Right kidney (tissue), 1 donor: Measurements from ENCODE around the gene TTLL9.
A peak's percentile ranks its signal among the peaks of the same experiment; 100 is the strongest.

ENCODE experiments used
- DNase-seq: peaks from one replicate; pipeline ENCODE4 v3.0.0-alpha.2; 2016

The TTLL9 gene

DNA sequence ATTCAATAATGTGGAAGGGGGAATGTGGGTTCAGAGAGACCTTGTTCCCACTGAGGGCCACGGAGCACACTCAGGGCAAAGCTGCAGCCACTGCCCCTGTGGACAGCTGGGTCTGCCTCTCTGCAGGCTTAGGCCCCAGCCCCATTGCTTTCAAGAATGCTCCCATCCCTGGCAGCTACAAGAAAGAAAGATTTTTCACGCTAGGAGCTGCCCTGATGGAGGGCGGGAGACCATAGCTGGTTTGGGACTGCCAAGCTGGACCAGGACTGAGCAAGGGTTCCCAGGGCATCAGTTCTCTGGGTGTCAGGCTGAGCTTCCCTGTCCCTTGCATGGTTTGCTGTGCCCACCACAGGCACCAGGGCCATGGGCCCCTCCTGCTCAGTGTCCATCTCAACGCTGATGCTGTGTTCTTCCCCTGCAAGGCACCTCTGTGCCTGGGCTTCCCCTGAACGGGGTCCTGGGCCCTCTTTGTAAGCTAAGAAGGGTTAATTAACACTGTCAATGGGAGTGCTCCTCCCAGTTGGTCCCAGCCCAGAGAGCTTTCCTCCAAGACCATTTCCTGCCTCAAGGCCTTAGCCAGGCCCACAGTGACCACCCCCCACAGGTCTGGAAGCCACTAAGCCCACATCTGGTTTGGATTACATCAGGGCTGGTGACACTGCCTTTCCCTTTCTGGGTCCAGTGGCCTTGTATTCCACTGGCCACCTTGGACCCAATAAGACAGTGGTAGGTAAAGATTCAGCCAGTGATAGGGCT, 33.4 kb upstream of the TTLL9 start:
- DNase-seq: no peak

DNA sequence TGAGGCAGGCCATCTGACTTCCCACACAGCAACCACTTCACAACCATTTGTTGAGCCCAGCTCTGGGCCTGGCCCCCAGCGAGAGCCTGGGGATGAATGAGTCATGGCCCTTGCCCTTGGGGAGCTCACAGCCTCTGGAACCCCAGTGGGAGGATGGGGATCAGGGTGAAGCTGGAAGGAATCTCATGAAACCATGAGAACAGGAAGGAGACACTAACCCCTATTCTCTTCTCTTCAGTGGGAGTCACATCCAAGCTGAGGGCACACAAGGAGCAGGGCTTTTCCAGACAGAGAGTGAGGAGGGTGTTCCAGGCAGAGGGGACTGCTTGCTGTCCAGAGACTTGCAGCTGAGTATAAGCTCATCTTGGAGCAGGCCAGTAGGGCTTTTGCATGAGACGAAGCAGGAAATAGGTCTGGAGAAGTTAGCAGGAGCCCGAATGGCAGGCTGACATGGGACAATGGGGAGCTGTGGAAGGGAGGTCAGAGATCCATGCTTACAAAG, 32.5 kb upstream of the TTLL9 start:
- no peak for DNase-seq

DNA sequence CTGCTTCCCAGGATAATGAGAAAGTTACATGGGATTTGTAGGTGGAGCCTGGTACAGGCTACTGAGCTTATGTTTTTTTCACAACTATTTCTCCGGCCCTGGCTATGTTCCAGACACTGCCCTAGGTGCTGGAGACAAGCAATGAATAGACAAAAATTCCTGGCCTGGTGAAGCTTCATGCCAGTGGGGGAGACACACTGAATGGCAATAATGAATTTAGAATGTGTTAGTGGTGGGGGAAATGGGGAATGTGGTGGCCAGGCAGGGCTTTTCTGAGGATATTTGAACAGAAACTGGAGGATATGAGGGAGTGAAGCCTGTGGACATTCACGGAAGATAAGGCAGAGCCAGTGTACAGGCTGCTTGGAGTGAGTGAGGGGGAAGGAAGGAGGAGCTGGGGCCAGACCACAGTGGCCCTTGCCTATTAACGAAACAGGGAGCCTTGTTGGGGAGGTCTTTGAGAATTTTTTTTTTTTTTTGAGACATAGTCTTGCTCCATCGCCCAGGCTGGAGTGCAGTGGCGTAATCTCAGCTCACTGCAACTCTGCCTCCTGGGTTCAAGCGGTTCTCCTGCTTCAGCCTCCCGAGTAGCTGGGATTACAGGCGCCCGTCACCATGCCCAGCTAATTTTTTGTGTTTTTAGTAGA, 31.7 kb upstream of the TTLL9 start:
- DNase-seq: no peak

DNA sequence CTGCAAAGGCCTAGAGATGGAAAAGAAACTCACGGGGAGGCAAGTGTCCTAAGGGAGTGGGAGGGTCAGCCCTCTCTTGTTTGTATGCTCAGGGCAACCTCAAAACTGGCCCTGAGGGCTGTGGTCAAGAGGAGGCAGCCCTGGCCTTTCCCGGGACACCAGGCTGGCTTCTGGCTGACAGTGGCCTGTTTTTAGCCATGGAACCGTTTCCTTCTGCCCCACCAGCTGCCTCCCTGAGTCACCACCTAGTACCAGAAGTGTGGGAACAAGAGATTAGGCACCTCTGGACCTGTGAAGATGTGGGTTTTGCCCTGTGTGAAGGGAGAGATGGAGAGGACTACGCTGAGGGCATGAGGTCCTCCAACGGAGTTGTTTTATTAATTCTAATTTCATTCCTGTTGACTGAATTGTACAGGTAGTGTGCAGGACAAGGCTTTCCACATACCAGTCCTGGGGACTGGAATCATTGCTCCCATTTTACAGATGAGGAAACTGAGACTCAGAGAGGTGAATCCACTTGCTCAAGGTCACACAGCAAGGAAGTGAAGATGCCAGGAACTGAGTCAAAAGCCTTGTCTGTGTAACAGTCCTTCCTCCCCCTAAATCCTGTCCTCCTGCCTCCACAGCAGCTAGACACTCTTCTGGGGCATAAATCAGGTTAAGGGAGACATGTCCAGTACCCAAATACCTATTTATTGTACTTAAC, 30.5 kb upstream of the TTLL9 start:
- no peak for DNase-seq

DNA sequence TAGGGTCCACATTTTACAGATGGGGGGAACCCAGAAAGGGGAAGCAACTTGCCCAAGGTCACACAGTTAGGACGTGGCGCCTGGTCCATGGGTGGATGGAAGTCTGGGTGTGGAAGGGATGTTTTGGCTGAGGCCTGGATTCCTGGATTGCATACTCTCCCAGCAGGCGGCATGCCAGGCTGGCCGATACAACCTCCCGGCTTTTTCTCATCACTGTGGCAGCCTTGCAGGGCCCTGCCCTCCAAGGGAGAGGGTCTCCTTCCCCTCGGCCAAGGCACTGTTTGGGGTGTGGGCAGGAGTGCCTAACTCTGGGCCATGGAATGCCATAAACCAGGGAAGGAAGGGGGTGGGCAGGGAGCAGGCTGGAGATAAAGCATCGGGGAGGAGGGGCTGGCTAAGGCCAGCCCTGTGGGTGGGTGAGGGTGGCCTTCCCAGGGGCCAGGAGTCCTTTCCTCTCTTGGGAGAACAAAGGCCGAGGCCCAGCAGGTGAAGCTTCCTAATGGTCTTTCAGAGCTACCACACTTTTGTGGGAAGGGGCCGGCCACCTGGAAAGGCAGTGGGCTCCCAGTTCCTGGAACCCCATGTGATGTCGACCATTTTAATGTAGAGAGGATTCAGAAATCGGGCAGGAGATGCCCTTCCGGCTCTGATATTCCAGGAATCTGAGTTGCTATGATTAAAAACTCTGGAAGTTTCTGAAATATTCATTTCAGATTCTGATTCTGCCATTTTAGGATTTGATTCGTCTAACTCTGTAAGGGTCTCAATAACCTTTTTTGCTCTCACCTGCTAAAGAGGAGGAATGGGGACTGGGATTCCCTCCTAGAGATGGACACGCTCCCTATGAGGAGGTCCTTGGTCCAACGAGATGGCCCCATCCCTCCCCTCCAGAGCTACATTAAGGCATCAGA, 29.3 kb upstream of the TTLL9 start:
- no peak for DNase-seq

DNA sequence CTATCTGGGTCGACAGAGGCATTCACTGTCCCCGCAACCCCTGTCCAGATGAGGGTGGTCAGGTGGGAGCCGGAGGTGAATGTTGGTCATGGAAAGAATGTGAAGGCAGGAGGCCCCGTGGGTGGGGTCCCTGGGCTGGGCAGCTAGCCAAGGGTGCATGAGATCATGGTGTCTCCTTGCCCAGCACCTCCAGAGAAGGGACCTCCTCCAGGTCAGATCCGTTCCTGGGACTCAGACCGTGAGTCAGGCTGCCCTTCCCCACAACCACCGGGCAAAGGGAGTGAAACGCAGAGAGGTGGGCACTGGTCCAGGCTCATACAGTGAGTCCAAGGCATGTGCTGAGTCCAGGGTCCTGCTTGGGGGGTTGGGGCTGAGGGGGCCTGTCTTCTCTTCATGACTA, 28.5 kb upstream of the TTLL9 start:
- no peak for DNase-seq

DNA sequence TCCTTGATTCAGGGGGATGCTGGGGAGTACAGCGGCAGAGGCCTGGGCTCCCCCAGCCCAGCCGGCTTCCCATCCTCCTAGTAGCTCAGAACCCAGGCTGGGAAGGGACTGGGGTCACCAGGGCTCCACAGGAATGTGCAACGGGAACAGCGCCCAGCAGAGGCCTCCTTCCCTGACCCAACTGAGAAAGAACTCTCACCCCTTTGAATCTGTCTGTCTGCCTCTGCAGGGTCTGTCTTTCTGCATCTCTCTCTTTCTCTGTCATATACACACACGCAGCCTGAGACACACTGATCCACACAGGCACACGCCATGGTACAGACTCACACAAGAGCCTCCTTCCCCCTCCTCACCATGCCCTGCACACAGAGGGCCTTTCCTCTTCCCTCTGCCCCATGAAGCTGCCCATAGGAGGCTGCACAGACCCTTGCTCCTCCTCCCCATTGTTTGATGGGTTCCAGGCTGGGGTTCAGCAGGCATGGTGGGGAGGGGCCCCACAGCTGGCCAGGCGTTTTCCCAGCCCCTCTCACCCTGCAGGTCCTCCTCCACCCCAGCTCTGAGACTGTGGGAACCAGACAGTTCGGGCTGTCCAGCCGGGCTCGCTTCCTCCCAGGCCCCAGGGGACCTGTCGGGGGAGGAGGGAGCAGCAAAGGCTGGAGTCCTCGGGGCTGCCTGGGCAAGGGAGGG, 27.8 kb upstream of the TTLL9 start:
- peak; percentile 79 for DNase-seq

DNA sequence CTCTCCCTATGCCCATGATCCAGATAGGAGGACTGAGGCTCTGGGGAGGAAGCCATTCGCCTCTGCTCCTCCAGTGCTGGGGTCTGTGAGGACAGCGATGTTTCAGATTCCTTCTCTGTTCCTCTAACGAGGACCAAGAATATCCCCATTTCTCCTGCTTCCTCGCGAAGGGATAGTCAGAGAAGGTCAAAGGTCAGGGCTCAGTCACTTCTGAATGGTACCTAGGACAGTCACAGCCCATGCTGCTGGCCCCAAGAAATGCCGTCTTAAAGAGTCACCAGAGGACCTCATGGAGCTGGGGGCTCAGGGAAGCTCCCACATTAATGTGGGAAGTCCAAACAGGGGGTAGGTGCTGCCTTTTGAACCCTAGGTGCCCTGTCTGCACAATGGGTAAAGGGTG, 27.1 kb upstream of the TTLL9 start:
- no peak for DNase-seq

DNA sequence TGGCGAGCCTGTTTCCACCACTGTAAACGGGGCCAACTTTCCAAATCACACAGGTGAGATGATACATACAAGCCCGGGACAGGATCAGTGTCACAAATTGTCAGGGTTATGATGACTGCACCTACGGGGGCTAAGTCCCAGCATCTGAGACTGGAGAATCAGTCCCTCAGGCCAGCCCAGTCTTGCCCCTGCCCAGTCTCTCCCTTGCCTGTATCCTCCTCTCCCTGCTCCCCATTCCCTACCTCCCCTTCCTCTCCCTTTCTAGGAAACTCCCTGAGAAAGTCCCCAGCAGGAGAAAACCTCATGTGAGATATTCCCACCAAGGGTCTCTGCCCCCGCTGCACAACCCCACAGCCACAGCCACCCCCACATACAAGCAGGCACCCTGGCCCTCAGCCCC, 26.6 kb upstream of the TTLL9 start:
- DNase-seq: no peak

DNA sequence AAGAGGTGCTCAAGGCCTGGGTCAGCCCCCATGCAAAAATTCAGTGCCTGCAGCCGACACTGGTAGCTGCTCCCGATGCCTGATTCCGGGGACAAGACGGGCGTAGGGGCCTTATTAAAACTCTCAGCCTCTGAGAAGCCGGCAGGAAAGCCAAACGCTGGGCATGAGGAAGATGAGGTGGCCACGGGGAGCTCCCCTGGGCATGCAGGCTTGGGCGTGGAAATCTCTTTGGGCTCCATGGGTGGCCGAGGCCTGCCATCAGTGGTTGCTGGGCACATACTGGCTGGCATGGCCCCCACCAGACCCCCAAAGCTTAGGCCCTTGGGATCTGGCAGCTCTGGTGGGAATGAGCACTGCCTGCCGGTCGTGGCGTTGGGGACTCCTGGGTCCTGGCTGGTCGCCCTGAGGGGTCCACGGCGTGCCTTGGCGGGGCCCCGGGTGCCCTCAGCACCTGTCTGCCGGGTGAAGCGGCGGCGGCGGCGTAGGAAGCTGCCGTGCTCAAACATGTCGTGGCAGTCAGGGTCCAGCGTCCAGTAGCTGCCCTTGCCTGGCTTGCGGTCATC, 25.6 kb upstream of the TTLL9 start:
- no peak for DNase-seq

DNA sequence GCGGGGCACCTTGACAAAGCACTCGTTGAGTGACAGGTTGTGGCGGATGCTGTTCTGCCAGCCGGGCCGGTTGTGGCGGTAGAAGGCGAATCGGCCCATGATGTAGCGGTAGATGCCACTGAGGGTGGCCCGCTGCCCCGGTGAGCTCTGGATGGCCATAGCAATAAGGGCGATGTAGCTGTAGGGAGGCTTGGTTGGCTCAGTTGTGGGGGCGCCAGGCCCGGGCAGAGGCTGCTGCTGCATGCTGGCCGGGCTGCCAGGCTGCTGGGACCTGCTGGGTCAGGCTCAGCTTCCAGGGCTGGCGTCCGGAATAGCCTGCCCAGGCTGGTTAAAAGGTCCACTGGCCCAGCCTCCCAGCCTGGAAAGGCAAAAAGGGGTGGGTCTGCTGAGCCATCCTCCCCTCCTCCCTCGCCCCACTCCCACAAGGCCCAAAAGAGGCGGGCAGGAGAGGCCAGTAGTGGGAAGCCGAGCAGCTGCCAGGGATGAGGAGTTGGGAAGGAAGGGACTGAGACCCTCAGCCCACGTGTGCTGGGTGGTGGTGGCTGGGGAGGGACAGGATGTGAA, 25.1 kb upstream of the TTLL9 start, which contains the start of gene FOXS1:
FOXS1 (minus strand) TSS at position 305 of the 564 bp plus-strand sequence; CDS start at position 243, 62 bp downstream.
- peak; percentile 60 for DNase-seq

DNA sequence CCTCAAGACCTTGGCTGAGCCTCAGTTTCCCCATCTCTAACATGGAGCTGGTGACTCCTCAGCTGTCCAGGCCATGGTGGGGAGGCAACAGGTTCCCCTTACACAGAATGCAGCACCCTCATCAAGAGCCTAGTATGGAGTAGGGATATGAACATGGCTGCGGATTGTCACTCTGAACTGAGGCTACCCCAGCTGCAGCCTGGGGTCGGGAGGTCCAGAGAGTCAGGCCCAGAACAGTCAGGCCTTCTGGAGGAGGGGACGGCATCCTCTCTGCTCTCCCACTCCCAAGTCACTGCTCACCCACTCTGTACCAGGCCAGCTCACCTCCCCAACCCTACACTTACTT, 23.7 kb upstream of the TTLL9 start:
- DNase-seq: no peak

DNA sequence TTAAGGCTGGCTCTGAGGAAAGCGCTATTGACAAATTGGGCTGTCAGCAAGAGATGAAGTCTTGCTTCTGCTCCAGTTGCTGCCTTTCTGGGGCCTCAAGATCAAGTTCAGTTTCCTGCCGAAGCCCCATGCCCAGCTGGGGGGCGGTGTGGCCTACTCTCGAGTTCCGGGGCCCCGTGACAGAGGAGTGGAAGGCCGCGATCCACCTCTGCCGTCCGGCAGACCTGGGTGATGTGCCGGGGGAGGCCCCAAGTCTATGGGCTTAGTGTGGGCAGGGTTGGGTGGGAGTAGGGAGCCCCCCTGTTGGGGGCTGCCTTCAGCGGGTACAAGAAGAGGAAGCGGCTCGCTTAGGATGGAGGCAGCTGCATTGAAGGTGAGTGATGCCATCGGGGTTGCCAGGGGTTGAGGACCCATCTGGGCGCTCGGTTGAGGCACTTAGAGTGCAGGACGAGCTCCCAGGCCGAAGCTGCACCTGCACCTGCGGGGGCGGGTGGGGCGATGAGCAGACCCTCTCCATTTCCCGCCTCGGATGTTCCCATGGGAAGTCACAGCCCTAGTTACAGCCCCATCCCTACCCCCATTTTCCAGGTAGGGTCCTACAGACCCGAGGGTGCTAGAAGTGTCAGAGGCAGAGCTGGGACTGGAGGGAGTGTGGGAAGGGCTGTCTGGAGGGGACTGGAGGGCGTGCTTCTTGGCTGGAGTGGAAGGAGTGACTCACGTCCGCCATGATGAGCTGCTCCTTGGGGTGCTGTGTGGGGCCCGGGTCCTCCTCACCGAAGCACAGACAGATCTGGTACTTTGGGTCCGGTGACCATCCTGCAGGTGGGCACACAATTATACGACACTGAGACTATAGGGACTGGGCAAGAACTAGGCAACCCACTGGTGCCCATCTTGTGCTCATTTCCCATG, 22.1 kb upstream of the TTLL9 start:
- no peak for DNase-seq

DNA sequence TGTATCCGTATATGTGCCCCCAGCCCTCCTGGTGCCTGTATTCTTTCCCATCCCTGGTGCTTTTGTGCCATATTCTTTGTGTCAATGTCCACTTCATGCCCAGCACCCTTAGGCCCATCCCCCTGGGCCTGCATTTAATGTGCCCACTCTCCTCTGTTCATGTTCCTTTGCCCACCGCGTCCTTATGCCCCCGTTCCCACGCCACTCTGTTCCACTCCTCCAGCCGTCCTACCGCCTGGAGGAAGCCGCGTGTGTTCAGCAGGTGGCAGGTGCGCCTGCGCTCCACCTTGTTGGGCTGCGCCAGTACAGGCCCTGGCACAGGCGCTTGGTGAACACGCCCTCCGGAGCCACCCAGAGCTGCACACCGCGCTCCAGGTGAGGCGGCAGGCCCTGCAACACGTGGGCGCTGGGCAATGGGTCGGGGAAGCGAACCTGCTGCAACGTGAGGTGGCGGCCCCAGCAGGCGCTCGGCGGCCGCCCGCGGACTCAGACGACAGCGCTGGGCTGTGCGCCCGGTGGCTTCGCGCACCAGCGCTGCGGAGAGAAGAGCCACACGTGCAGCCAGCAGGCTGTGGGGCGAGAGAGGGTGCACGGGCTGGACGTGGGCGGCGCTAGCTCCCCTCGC, 21.0 kb upstream of the TTLL9 start:
- no peak for DNase-seq

DNA sequence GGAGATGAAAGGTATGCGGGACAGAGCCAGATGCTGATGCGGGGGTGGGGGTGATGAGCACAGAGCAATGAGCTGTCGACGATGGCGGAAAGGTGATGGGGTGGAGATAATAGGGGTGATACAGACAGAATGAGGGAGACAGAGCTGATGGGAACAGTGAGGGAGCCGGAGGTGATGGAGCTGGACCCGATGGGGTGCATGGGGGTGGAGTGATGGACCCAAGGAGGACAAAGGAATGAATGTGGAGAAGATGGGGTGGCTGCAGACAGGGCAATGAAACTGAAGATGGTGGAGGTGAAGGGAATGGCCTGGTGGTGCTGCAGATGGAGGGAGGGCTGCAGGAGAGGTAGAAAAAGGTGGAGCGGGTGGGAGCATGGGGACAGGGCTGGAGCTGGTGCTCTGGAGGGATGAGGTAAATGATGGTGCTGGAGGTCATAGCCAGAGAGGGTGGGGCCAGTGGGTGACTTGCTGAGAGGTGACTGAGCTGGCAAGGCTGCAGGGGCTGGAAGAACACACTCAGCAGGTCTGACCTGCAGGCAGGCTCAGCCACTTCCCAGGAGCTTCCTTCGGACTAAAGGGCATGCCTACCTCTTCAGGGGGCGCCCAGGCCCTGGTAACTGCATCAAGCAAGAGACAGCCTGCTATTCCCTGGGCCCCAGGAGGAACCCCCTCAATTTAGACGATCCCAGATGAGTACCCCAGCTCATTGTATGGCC, 19.0 kb upstream of the TTLL9 start:
- DNase-seq: no peak

DNA sequence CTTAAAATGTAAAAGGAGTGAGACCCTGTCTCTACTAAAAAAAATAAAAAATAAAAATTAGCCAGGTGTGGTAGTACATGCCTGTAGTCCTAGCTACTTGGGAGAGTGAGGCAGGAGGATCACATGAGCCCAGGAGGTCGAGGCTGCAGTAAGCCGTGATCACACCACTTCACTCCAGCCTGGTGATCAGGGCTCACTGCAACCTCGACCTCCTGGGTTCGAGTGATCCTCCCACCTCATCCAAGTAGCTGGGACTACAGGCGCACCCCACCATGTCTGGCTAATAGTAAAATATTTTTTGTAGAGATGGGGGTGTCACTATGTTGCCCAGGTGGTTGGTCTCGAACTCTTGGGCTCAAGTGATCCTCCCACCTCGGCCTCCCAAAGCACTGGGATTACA, 17.0 kb upstream of the TTLL9 start:
- no peak for DNase-seq

DNA sequence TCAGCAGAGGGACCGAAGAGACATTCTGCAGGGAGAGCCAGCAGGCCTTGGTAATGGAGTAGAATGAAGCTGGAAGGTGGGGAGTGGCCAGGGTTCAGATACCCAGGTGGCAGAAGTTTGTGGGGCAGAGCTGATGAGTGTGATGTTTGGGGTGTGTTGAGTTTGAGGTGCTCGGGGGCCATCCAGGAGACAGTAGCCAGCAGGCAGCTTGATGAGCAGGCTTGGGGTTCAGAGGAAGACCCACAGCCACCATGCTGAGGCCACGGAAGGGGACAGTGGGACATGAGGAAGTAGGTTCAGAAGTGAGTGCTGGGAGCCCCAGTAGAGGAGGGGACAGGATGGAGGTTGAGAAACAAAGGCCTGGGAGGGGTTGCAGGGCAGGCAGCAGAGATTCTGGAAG, 13.9 kb upstream of the TTLL9 start:
- no peak for DNase-seq

DNA sequence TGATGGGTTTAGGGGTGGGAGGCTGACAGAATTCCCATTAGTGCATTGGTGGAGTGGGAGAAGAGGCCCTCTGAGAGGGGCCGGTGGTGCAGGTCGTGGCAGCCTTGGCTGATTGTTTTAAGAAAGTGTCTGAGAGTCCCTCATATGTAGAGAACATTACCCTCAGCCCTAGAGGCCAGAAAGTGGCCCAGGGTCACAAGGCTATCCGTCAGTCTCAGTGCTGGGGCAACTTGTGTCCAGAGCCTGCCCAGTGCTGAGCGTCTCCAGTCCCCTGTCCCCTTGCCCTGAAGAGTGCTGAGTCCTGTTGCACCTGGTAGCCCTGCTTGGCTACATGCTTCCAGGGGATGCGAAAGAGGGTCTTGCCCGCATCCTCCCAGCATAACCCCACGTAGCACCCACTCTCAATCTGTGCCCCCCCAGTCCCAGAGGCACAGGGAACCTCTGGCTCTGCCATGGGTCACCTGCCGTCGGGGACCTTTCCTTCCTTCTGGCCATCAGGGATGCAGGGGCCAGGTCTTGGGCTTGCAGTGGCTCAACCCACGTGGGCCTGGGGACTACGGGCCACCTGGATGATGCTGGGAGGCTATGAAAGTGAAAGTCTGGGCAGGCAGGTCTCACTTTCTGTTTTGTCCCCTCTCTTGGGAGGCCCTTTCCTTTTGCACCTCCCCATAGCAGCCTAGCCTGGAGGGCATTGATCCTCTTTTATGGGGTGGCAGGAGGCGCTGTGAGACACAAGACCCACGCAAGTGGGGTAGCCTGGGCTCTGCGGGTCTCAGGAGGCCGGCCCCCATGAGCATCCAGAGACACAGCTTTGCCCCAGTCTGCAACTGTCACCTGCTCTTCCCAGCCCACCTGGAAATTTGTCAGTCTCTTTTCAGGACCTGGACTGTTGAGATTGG, 12.3 kb upstream of the TTLL9 start:
- no peak for DNase-seq
